ENCODE measurements around the gene MUC6.

DNA sequence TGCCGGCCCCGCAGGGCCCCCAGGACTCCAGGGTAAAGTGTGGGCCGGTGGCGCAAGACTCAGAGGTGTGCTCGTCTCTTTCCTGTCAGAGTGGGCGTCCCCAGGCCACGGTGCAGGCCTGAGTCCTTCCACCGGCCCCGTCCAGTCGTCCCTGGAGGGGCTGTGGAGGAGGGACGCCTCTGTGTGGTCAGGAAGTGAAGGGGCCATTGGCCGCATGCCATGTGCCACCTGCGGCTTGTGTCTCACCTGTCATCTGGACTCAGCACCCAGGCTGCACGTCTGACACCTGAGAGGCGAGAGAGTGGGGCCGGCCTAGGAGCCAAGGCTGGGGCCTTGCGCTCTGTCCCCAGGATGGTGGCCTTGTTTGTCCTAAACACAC, 25.2 kb downstream of the MUC6 start:
- TF ChIP-seq YY1 (IDR thresholded peaks at IDR 0.05; ENCODE audit: low read depth, low read length) (no peak), POLR2AphosphoS5 (IDR thresholded peaks at IDR 0.05; ENCODE audit: low read length) (no peak), MXI1 (IDR thresholded peaks at IDR 0.05; ENCODE audit: low read depth, low read length) (no peak), NR2C2 (IDR thresholded peaks at IDR 0.05; ENCODE audit: borderline replicate concordance, control insufficient read depth, insufficient read length, low read depth) (no peak), POLR2A (IDR thresholded peaks at IDR 0.05; ENCODE audit: low read depth, low read length) (no peak), NRF1 (conservative IDR thresholded peaks at IDR 0.05; ENCODE audit: low read depth, low read length) (no peak), DPF2 (IDR thresholded peaks at IDR 0.05) (no peak), NFIC (IDR thresholded peaks at IDR 0.05; ENCODE audit: low read depth, low read length) (no peak)
- TF ChIP-seq, protein P1, sequence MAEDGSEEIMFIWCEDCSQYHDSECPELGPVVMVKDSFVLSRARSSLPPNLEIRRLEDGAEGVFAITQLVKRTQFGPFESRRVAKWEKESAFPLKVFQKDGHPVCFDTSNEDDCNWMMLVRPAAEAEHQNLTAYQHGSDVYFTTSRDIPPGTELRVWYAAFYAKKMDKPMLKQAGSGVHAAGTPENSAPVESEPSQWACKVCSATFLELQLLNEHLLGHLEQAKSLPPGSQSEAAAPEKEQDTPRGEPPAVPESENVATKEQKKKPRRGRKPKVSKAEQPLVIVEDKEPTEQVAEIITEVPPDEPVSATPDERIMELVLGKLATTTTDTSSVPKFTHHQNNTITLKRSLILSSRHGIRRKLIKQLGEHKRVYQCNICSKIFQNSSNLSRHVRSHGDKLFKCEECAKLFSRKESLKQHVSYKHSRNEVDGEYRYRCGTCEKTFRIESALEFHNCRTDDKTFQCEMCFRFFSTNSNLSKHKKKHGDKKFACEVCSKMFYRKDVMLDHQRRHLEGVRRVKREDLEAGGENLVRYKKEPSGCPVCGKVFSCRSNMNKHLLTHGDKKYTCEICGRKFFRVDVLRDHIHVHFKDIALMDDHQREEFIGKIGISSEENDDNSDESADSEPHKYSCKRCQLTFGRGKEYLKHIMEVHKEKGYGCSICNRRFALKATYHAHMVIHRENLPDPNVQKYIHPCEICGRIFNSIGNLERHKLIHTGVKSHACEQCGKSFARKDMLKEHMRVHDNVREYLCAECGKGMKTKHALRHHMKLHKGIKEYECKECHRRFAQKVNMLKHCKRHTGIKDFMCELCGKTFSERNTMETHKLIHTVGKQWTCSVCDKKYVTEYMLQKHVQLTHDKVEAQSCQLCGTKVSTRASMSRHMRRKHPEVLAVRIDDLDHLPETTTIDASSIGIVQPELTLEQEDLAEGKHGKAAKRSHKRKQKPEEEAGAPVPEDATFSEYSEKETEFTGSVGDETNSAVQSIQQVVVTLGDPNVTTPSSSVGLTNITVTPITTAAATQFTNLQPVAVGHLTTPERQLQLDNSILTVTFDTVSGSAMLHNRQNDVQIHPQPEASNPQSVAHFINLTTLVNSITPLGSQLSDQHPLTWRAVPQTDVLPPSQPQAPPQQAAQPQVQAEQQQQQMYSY (CRISPR knock-in tag; IDR thresholded peaks at IDR 0.05) = no peak
- TF ChIP-seq, protein P2, sequence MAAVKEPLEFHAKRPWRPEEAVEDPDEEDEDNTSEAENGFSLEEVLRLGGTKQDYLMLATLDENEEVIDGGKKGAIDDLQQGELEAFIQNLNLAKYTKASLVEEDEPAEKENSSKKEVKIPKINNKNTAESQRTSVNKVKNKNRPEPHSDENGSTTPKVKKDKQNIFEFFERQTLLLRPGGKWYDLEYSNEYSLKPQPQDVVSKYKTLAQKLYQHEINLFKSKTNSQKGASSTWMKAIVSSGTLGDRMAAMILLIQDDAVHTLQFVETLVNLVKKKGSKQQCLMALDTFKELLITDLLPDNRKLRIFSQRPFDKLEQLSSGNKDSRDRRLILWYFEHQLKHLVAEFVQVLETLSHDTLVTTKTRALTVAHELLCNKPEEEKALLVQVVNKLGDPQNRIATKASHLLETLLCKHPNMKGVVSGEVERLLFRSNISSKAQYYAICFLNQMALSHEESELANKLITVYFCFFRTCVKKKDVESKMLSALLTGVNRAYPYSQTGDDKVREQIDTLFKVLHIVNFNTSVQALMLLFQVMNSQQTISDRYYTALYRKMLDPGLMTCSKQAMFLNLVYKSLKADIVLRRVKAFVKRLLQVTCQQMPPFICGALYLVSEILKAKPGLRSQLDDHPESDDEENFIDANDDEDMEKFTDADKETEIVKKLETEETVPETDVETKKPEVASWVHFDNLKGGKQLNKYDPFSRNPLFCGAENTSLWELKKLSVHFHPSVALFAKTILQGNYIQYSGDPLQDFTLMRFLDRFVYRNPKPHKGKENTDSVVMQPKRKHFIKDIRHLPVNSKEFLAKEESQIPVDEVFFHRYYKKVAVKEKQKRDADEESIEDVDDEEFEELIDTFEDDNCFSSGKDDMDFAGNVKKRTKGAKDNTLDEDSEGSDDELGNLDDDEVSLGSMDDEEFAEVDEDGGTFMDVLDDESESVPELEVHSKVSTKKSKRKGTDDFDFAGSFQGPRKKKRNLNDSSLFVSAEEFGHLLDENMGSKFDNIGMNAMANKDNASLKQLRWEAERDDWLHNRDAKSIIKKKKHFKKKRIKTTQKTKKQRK (IDR thresholded peaks at IDR 0.05; ENCODE audit: low read depth, low read length) = no peak
- TF ChIP-seq, protein P3, sequence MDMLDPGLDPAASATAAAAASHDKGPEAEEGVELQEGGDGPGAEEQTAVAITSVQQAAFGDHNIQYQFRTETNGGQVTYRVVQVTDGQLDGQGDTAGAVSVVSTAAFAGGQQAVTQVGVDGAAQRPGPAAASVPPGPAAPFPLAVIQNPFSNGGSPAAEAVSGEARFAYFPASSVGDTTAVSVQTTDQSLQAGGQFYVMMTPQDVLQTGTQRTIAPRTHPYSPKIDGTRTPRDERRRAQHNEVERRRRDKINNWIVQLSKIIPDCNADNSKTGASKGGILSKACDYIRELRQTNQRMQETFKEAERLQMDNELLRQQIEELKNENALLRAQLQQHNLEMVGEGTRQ (IDR thresholded peaks at IDR 0.05; ENCODE audit: borderline replicate concordance, low read depth, low read length) = no peak
